IMR-90 (cell line): Measurements from ENCODE around the gene TMUB1. TPM values are rescaled to one million over a fixed set of nuclear protein-coding genes. Genes with fewer than 3 reads are reported as not detected.

Source experiments
- ATAC-seq: fragments of 200-7000 bp; cut with Tn5 transposase; 2 replicates; pipeline ENCODE4 v1.9.1; 2020; ENCODE audit warnings: low read depth, mild to moderate bottlenecking, moderate library complexity
- BruUV-seq: library from RNA; stranded (reverse); fragments of 400-500 nt; replicated peaks from 2 replicates; lab custom pipeline; 2021; lab: Mats Ljungman, UMichigan
- CTCF ChIA-PET: fragments of 300-600 bp; formaldehyde crosslinking; extraction: SDS; loops from one replicate; lab custom pipeline; 2021; ENCODE audit warnings: antibody characterized with exemption; lab: Yijun Ruan, JAX
- POLR2A ChIA-PET: fragments of 300-600 bp; sonication (Branson Sonifier 250); formaldehyde crosslinking; loops from one replicate; lab custom pipeline; 2022; ENCODE audit warnings: antibody characterized with exemption; ENCODE audit not compliant: unreplicated experiment; lab: Charles Lee
- DNase-seq: peaks from one replicate; pipeline ENCODE4 v3.0.0; 2013
- H2AFZ ChIP-seq: replicated peaks from 2 replicates; pipeline ENCODE3; 2013; ENCODE audit warnings: low read length, mild to moderate bottlenecking; ENCODE audit not compliant: poor library complexity
- H2AK5ac ChIP-seq: 2 replicates; pipeline ENCODE4 v1.6.1; 2013; ENCODE audit warnings: low read depth, low read length, inconsistent platforms
- H2AK9ac ChIP-seq: replicated peaks from 2 replicates; pipeline ENCODE3; 2013; ENCODE audit warnings: mild to moderate bottlenecking, low read depth, low read length, moderate library complexity; ENCODE audit not compliant: poor library complexity
- H2BK120ac ChIP-seq: 2 replicates; pipeline ENCODE4 v1.6.1; 2013; ENCODE audit warnings: low read depth, low read length, inconsistent platforms
- H2BK15ac ChIP-seq: 3 replicates; pipeline ENCODE4 v1.6.1; 2013; ENCODE audit warnings: low read depth, low read length, inconsistent platforms
- H2BK20ac ChIP-seq: 2 replicates; pipeline ENCODE4 v1.6.1; 2013; ENCODE audit warnings: low read depth, mild to moderate bottlenecking, inconsistent platforms, low read length, moderate library complexity
- H2BK5ac ChIP-seq: 2 replicates; pipeline ENCODE4 v1.6.1; 2013; ENCODE audit warnings: mild to moderate bottlenecking, low read depth, low read length, inconsistent platforms; ENCODE audit not compliant: poor library complexity, severe bottlenecking
- H3K14ac ChIP-seq: replicated peaks from 2 replicates; pipeline ENCODE4 v1.6.1; 2013; ENCODE audit warnings: low read depth, low read length, inconsistent platforms
- H3K18ac ChIP-seq: 2 replicates; pipeline ENCODE4 v1.6.1; 2013; ENCODE audit warnings: low read depth, low read length, control low read depth
- H3K23ac ChIP-seq: 2 replicates; pipeline ENCODE4 v1.6.1; 2013; ENCODE audit warnings: low read depth, low read length, inconsistent platforms
- H3K27ac ChIP-seq: 2 replicates; pipeline ENCODE4 v1.5.1; 2013; ENCODE audit warnings: mild to moderate bottlenecking, control low read depth, low read length; ENCODE audit not compliant: insufficient read depth
- H3K27me3 ChIP-seq: 2 replicates; pipeline ENCODE4 v1.6.1; 2013; ENCODE audit warnings: low read length; ENCODE audit not compliant: control insufficient read depth, insufficient read depth
- H3K36me3 ChIP-seq: 2 replicates; pipeline ENCODE4 v1.6.1; 2013; ENCODE audit warnings: low read length, mixed read lengths; ENCODE audit not compliant: control insufficient read depth, insufficient read depth
- H3K4ac ChIP-seq: 2 replicates; pipeline ENCODE4 v1.6.1; 2013; ENCODE audit warnings: low read depth, low read length, inconsistent platforms
- H3K4me1 ChIP-seq: 2 replicates; pipeline ENCODE4 v1.6.1; 2013; ENCODE audit warnings: low read length, mixed read lengths; ENCODE audit not compliant: control insufficient read depth, insufficient read depth
- H3K4me2 ChIP-seq: 2 replicates; pipeline ENCODE4 v1.6.1; 2013; ENCODE audit warnings: low read depth, mild to moderate bottlenecking, control low read depth, low read length, moderate library complexity
- H3K4me3 ChIP-seq: 2 replicates; pipeline ENCODE4 v1.5.1; 2013; ENCODE audit warnings: low read depth, mild to moderate bottlenecking, control low read depth, low read length, moderate library complexity; ENCODE audit not compliant: insufficient read depth
- H3K56ac ChIP-seq: 2 replicates; pipeline ENCODE4 v1.6.1; 2013; ENCODE audit warnings: low read length, inconsistent platforms; ENCODE audit not compliant: insufficient read depth; ENCODE audit errors: extremely low read depth
- H3K79me1 ChIP-seq, 2 experiments: 2 replicates each; pipeline ENCODE4 v1.6.1; 2013; ENCODE audit warnings: low read length in 2 of 2, inconsistent platforms in 1 of 2, low read depth in 1 of 2
- H3K9ac ChIP-seq: 2 replicates; pipeline ENCODE4 v1.6.1; 2013; ENCODE audit warnings: low read depth, low read length, control low read depth
- H3K9me1 ChIP-seq: 2 replicates; pipeline ENCODE4 v1.6.1; 2013; ENCODE audit warnings: low read length, inconsistent platforms; ENCODE audit not compliant: insufficient read depth
- H3K9me3 ChIP-seq: 2 replicates; pipeline ENCODE4 v1.6.1; 2013; ENCODE audit warnings: low read length; ENCODE audit not compliant: control insufficient read depth, insufficient read depth
- H4K20me1 ChIP-seq: 2 replicates; pipeline ENCODE4 v1.6.1; 2013; ENCODE audit warnings: low read length, inconsistent platforms; ENCODE audit not compliant: insufficient read depth
- H4K5ac ChIP-seq: 2 replicates; pipeline ENCODE4 v1.6.1; 2013; ENCODE audit warnings: mild to moderate bottlenecking, low read depth, low read length, control low read depth
- H4K8ac ChIP-seq, 2 experiments: 2 replicates each; pipeline ENCODE4 v1.6.1; 2013; ENCODE audit warnings: low read depth in 2 of 2, low read length in 2 of 2, control low read depth in 1 of 2, inconsistent platforms in 1 of 2
- H4K91ac ChIP-seq: 2 replicates; pipeline ENCODE4 v1.6.1; 2013; ENCODE audit warnings: low read depth, low read length, inconsistent platforms; ENCODE audit not compliant: insufficient read depth
- MAFK ChIP-seq: IDR thresholded peaks from 2 replicates; pipeline ENCODE4 v1.6.1; 2012; ENCODE audit warnings: low read depth, low read length, improper control_type of control experiment
- MAZ ChIP-seq: IDR thresholded peaks from 2 replicates; pipeline ENCODE4 v1.6.1; 2012; ENCODE audit warnings: low read depth, mild to moderate bottlenecking, low read length, improper control_type of control experiment, moderate library complexity, borderline replicate concordance
- RAD21 ChIP-seq: IDR thresholded peaks from 2 replicates; pipeline ENCODE4 v1.6.1; 2012; ENCODE audit warnings: low read length, improper control_type of control experiment
- RCOR1 ChIP-seq: IDR thresholded peaks from 2 replicates; pipeline ENCODE4 v1.6.1; 2012; ENCODE audit warnings: mild to moderate bottlenecking, low read length, improper control_type of control experiment; ENCODE audit not compliant: insufficient replicate concordance
- RFX5 ChIP-seq: IDR thresholded peaks from 2 replicates; pipeline ENCODE4 v1.8.0; 2012; ENCODE audit warnings: low read depth, mild to moderate bottlenecking, low read length, moderate library complexity
- WGBS, 2 experiments: methylation state at CpG; one replicate each; pipeline versions ENCODE4 v1.1.5 to v1.1.7; 2013; ENCODE audit warnings: missing lambda C conversion rate in 2 of 2; ENCODE audit not compliant: insufficient read length in 1 of 2; ENCODE audit errors: extremely low coverage in 2 of 2; 5-methylcytosine and 5-hydroxymethylcytosine counted together
- dilution Hi-C: fragments of 300-500 bp; cut with HindIII; formaldehyde crosslinking; loops from one replicate; pipeline ENCODE4 v1.14.3; 2018; ENCODE audit warnings: low sequenced_read_pairs; ENCODE audit not compliant: unreplicated experiment
- in situ Hi-C: fragments of 300-500 bp; cut with MboI; formaldehyde crosslinking; loops from 3 replicates; pipeline ENCODE4 v1.14.3; 2019; ENCODE audit warnings: low sequenced_read_pairs, inconsistent platforms, mixed read lengths
- intact Hi-C: fragments of 100-400 bp; cut with micrococcal nuclease; formaldehyde crosslinking; loops from 2 replicates; pipeline ENCODE4 v1.10.0; 2022
- polyA plus RNA-seq, 3 experiments: library from polyadenylated mRNA; depleted of rRNA; stranded (reverse); fragments of >200 nt; gene quantifications; 2 replicates each; pipeline ENCODE4 v1.2.3, GENCODE V29; 2012; ENCODE audit warnings: low replicate concordance in 1 of 3
- total RNA-seq: library from RNA; depleted of rRNA; stranded (reverse); fragments of >200 nt; gene quantifications from 2 replicates; pipeline ENCODE4 v1.2.3, GENCODE V29; 2012
- TF ChIP-seq, protein P1 (sequence below): fragments of 150-350 bp; IDR thresholded peaks from 2 replicates; pipeline ENCODE4 v1.6.1; 2016; ENCODE audit warnings: low read depth, mild to moderate bottlenecking, low read length, moderate library complexity, borderline replicate concordance

TMUB1 gene
- total and polyA plus RNA-seq, 2 of the 4 experiments (the other 2 are of a cell fraction), result 6.8 to 29.8 TPM

DNA sequence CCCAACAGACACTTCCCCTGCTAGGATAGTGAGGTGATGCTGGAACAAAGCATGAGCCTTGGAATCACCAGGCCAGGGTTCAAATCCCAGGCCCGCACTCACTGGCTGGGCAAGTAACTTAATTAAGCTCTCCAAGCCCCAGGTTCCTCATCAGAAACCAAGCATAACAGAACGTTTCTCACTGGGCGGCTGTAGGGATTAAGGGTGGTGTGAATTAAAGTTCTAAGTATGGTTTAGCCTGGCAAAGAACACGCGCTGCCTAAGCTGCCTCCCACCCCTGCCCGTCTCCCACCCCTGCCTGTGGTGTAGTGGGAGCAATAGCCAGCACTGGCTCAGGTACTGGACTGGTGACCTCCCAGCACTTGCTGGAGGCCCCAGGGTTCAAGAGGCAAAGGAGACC is 18.3 kb downstream of the TMUB1 start:
- Histone ChIP-seq H4K8ac (no peak overlapping the region), H3K18ac (no peak overlapping the region), H2AK9ac (no peak overlapping the region), H2BK20ac (no peak overlapping the region), H3K9ac (no peak overlapping the region), H3K4ac (no peak overlapping the region), H3K4me1 (peaks cover 33% of the 10 kb centered on the region), H3K23ac (no peak overlapping the region), H3K79me1 (peaks cover 24 to 62% of the 10 kb centered on the region in 2 experiments), H3K4me3 (no peak overlapping the region), H3K56ac (no peak overlapping the region), H3K14ac (no peak overlapping the region), H3K36me3 (peaks cover 50% of the 10 kb centered on the region), H3K27ac (no peak overlapping the region), H3K4me2 (no peak overlapping the region), H2AK5ac (no peak overlapping the region), H3K9me1 (peaks cover 8% of the 10 kb centered on the region; the same call in 1 of the 2 replicates), H4K20me1 (peaks cover 32% of the 10 kb centered on the region), H2BK120ac (no peak overlapping the region), H3K9me3 (no peaks in the 10 kb centered on the region), H4K5ac (no peak overlapping the region), H4K91ac (no peak overlapping the region), H2BK15ac (no peak overlapping the region), H2BK5ac (no peak overlapping the region), H3K27me3 (no peaks in the 10 kb centered on the region), H2AFZ (peak overlapping the region; percentile 33)
- DNase-seq, result no peak
- ChIA-PET CTCF (no interaction called here), POLR2A (no interaction called here)
- 100% methylated on average over 1 of the region's 6 CpGs; no CpG with 5 or more reads in 1 of the 2 experiments for WGBS, 2 experiments
- BruUV-seq, result no TSS peak
- no peak for TF ChIP-seq RAD21
- no peak for TF ChIP-seq MAFK
- TF ChIP-seq RFX5, result no peak
- TF ChIP-seq, protein P1, sequence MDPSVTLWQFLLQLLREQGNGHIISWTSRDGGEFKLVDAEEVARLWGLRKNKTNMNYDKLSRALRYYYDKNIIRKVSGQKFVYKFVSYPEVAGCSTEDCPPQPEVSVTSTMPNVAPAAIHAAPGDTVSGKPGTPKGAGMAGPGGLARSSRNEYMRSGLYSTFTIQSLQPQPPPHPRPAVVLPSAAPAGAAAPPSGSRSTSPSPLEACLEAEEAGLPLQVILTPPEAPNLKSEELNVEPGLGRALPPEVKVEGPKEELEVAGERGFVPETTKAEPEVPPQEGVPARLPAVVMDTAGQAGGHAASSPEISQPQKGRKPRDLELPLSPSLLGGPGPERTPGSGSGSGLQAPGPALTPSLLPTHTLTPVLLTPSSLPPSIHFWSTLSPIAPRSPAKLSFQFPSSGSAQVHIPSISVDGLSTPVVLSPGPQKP, result no peak
- no peak for TF ChIP-seq RCOR1
- TF ChIP-seq MAZ, result no peak
- no peak for ATAC-seq
- in situ Hi-C loops, result no loop called here
- intact Hi-C loops, result no loop called here
- dilution Hi-C loops, result no loop called here
